Amniotic stem cell (primary cell): ENCODE measurements around the gene AP1S1.
A peak's percentile ranks its signal among the peaks of the same experiment; 100 is the strongest.
"Not testable (repeated sequence)": the region's sequence is repeated elsewhere in the genome, so short reads cannot be mapped to it uniquely, and the experiment has no call there.

Experiments used
- DNase-seq: peaks from one replicate; lab custom pipeline; 2025; lab: John Stamatoyannopoulos, UW

AP1S1 gene

DNA sequence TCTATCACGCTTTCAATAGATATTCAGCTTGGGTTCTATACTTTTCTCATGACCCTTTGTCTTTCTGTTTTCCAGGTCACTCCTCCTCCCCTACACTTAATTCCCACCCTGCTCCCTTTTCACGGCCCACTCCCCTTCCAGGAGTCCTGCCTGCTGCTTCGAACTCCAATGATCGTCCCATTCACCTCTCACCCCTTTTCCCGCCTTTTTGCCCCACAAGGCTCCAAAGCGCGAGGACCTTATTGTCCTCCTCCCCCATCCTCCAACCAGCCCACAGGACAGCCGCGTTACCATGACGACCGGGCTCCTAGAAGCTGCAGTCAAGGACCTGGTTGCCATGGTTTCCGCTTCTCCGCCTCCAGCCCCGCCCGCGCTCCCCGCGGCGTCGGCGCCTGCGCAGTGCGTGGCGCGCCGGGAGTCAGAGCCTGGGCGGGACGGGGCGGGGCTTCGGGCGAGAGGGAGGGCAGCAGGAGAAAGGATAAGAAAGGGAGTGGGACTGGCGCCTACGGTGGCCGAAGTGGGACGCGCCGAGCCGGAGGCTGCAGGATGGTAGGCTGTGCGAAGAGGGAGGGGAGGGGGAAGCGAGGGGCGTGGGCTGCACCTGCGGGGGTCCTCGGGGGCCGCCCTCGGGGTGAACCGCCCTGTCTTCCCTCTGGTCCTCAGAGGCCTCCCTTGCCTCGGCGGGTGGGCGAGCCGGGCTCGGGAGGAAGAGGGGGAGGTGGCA is at the start of gene AP1S1:
Gene AP1S1, plus strand, starts transcription at position 508 of the 724 bp plus-strand sequence. Its CDS starts 39 bp downstream, at position 547.
- DNase-seq, result peak; percentile 70

DNA sequence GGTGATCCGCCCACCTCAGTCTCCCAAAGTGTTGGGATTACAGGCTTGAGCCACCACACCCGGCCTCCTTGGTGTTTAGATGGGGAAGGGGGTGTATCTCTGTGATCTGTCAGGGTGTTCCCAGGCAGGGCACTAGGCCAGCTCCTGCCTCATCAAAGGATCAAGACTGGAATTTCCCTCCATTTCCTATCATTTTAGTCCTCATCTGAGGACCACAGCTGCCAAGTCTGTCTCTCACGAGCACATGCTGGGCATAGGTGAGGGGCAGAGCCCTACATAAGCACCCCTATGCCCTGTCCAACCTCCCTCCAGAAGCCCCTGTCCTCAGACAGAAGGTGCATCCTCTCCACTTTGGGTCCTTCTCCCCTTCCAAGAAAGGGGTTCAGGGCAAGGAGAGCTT is 49.5 kb upstream of the AP1S1 start:
- no peak for DNase-seq

DNA sequence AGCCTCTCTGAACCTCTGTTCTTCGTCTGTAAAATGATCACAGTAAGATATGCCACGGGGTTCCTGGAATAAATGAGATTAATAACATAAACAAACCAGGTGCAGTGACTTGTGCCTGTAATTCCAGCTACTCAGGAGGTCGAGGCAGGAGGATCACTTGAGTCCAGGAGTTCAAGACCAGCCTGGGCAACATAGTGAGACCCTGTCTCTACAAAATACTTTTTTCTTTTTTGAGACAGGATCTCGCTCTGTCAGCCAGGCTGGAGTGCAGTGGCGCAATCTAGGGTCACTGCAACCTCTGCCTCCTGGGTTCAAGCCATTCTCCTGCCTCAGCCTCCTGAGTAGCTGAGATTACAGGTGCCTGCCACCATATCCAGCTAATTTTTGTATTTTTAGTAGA is 49.0 kb upstream of the AP1S1 start:
- not testable (repeated sequence) for DNase-seq

DNA sequence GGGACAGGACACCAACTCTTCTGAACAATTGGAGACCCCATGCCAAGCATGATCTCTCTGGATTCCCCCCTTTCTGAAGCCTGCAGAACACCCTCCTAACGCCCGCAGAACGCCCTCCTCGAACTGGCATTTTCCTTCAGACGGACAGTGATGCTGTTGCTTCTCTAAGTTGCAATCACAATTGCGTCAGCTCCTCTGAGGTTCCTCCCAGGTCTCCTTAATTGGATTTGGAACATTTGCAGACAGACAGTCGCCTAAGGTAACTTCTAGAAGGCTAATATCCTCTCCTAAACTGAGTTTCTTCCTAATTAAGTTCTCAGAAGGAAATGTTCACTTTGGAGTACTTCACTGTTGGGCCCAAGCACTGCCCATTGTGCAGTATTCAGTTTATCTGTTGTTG is 47.9 kb upstream of the AP1S1 start:
- no peak for DNase-seq

DNA sequence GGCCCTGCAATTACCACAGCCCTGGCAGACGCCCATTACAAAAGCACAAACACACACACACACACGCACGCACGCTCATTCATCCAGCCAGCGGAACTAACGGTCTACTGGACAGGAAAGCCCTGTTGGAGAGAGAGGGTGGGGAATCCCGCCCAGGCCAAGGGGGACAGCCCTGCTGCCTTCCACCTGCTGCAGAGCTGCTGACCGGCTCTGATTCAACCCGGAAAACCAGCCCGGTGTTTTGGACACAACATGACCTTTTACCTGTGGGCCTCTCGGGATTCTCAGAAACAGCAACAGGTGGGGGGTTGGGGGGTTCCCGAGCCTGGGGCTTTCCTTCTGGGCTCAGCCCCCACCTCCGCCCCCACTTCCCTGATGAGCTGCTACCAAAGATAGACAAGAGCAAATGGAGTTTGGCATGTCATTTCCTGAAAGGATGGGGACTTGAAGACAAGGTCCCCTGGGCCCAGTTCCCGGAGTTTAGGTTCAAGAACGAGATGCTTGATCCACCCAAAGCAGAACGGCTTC is 45.9 kb upstream of the AP1S1 start:
- DNase-seq, result no peak

DNA sequence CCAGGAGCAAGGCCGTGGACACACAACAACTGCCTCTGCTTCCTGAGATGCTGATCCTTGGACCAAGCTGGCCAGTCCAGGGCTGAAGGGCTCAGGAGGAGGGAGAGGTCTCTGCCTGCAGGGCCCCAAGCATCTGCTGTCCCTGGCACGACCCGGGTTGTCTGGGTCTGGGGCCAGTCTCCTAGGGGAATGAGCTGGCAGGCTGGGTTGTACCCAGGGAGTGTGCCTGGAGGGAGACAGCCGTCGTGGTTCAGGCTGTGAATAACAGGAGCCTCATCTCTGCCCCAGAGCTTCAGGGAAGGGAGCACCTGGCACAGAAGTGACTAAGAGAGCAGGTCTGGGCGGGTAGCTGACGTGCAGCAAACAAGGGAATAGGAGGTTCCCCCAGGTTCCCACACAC is 45.3 kb upstream of the AP1S1 start:
- no peak for DNase-seq

DNA sequence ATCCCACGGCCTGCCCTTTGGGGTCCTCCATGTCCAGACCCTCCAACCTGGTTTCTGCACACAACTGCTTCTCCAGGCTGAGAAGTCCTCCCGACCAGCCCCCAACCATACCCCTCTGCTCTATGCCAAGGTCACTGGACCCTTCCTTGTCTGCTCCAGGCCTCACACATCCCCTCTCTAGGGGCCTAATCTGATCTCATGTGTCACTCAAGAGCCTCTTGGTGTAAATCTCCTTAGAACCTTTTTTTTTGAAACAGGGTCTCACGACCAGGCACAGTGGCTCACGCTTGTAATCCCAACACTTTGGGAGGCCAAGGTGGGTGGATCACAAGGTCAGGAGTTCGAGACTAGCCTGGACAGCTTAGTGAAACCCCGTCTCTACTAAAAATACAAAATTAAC is 44.9 kb upstream of the AP1S1 start:
- no peak for DNase-seq

DNA sequence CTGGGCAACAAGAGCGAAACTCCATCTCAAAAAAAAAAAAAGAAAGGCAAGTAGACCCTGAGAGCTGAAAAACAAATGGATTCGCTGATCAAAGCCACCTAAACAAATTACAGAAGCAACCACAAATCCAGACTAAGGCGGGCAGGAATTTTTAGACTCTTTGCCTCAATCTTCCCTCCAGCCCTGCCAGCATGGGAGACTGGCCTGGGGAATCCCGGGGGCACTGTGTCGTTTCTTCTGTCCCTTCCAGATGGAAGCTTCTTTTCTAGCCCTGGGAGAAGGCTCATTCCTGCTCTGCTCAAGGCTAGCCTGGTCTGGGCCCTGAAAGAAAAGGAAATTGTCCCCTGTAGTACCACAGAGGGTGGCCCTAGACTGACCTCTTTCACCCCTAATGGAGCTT is 43.0 kb upstream of the AP1S1 start:
- DNase-seq, result no peak

DNA sequence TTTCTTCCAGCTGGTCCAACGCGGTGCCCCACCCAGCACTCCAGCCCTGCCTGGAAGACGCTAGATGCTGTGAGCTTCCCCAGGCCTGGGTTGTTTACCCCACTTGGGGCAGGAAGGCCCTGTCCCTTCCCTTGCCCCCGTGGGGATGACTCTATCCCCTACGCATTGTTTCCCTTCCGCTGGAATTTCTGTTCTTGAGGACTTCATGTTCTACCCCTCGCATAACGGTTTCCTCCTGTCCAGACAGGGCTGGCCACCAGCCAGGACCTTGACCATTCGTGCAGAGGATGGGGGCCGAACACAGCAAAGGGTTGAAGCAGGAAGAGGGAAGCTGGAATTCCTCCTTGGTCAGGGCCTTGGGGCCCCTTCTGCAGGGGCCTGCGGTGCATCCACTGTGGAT is 42.0 kb upstream of the AP1S1 start:
- DNase-seq, result no peak

DNA sequence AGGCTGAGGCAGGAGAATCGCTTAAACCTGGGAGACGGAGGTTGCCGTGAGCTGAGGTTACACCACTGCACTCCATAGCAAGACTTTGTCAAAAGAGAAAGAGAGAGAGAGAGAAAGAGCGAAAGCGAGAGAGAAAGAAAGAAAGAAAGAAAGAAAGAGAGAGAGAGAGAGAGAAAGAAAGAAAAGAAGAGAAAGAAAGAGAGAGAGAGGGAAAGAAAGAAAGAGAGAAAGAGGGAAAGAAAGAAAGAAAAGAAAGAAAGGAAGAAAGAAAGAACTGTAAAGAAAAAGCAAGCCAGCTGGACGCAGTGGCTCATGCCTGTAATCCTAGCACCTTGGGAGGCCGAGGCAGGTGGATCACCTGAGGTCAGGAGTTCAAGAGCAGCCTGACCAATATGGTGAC is 41.1 kb upstream of the AP1S1 start:
- not testable (repeated sequence) for DNase-seq

DNA sequence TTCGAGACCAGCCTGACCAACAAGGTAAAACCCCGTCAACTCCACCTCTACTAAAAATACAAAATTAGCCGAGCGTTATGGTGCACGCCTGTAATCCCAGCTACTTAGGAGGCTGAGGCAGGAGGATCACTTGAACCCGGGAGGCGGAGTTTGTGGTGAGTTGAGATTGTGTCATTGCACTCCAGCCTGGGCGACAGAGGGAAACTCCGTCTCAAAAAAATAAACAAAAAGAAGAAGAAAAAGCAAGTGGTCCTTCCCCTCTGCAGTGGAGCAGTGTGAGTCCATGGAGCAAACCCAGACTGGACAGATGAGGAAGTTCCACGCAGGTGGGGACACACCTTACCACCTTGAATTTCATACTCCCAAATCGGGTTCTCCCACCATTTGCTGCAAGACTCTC is 40.4 kb upstream of the AP1S1 start:
- DNase-seq, result no peak

DNA sequence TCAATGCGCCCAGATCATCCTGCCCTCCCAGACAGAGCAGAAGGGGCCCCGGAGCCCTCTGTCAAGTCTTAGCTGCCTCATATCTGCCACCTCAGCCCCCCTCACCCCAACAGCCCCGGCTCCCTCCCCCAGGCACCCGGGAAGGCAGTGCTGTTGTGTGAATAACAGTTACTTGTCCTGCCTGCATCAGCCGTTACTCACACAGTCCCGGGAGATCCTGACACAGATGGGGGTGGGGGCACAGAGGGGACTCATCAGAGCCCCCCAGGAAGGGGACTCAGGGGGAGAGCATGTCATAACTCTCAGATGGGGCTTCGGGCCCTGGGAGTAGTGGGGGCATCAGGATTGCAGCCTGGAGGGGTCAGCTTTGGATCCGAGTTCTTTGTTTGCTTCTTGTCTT is 39.8 kb upstream of the AP1S1 start:
- DNase-seq, result no peak

DNA sequence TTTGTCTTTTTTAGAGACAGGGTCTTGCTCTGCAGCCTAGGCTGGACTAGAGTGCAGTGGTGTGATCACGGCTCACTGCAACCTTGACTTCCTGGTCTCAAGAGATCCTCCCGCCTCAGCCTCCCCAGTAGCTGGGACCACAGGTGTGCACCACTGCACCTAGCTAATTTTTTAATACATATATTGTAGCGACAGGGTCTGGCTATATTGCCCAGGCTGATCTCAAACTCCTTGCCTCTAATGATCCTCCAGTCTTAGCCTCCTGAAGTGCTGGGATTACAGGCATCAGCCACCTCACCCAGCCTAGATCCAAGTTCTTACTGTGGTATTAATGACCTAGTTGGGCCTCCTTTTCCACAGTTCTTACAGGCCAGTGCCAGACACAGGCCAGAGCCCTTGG is 39.1 kb upstream of the AP1S1 start:
- no peak for DNase-seq

DNA sequence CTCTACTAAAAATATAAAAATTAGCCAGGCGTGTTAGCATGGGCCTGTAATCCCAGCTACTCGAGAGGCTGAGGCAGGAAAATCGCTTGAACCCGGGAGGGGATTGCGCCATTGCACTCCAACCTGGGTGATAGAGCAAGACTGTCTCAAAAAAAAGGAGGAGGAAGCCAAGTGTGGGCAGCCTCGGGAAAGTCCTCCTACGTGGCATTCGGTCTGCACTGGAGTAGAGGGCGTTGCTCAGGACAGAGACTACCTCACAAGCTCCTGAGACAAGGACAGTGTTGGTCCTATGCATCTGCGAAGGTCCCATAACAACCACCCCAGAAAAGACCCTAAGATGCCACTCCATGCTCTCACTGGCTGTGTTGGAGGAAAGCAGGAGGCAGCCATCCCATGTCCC is 37.4 kb upstream of the AP1S1 start:
- no peak for DNase-seq

DNA sequence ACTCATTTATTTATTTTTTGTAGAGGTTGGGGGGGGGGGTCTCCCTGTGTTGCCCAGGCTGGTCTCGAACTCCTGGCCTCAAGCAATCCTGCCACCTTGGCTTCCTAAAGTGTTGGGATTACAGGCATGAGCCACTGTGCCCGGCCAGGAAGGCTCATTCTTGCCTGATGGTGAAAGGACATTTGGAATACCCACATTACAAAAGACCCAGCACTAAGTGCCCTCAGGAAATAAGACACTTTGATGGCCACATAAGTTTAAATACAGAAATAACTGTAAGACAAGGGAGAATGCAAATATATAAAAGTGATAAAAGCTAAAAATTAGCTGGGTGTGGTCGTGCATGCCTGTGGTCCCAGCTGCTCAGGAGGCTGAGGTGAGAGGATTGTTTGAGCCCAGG is 35.4 kb upstream of the AP1S1 start:
- no peak for DNase-seq

DNA sequence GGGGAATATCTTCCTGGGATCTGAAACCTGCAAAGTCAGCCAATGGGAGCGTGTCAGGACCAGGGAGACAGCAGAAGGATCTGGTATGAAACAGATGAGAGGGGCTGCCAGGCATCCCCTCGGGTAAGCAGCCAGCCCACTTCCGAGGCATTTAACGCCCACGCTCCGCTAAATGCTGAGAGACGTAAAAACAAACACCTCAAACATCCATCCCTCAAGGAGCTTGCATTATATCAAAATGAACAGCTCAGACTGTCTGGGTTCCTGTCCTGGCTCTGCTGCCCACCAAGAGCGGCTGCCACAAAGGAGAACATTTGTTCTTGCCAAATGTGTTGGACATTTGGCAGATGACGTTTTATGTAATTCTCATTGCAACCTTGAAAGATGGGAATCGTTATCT is 34.4 kb upstream of the AP1S1 start:
- DNase-seq, result no peak

DNA sequence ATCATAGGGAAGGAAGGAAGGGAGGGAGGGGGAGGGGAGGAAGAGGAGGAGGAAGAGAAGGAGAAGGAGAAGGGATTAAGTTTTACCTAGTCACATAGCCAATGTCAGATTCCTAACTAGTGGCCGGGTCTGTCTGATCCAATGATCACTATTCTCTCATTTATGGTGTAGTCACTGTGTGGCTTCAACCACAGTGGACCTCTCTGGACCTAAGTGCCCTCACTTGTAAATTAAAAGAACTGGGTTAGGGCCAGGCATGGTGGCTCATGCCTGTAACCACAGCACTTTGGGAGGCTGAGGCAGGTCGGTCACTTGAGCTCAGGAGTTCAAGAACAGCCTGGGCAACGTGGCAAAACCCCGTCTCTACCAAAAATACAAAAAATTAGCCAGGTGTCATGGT is 34.0 kb upstream of the AP1S1 start:
- no peak for DNase-seq

DNA sequence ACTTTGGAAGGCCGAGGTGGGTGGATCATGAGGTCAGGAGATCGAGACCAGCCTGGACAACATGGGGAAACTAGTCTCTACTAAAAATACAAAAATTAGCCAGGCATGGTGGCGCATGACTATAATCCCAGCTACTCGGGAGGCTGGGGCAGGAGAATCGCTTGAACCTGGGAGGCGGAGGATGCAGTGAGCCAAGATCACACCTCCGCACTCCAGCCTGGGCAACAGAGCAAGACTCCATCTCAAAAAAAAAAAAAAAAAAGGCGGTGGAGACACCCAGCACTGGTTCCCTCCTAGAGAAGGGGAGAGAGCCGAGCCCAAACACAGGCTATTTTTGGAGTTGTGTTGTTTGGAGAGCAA is 32.7 kb upstream of the AP1S1 start:
- DNase-seq, result not testable (repeated sequence)

DNA sequence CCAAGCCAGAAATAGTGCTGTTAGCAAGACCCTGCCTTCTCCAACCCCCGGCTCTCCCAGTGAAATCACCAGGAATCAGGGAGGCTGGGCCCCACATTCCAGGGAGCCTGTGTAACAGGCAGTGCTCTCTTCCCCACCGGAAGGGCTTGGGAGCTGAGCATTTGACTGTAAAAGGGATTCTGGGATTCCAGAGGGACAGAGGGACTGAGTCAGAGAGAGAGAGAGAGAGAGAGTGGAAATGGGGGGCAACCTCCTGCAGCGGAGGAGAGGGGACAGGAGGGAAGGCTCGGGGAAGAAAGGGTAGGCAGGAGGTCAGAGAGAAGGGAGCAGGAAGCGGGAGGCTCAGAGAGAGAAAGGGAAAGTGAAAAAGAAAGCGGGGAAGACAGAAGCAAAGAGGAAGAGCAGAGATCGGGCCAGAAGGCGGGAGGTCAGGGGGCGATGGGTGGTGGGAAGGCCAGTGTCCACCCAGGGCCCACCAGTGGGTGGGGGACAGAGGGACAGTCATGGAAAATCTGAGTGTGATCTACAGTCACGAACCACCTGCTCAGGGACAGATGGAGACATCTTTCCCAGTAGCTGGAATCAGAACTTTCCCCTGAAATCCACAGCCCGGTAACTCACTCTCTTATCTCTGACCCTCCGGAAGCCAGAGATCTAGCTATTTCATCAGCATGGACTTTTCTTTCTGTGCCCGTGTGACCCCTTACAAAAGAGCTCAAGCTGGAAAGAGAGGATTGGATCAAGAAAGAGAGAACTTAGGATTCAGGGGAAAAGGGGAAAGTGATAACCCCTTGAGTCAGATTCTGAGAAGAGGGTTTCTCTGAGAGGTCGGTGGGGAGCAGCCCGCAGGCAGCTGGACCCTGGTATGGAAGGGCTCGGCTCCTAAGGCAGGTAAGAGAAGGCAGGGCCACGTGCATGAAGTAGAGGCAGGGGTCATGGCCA is 32.0 kb upstream of the AP1S1 start:
- peak; percentile 98 for DNase-seq

DNA sequence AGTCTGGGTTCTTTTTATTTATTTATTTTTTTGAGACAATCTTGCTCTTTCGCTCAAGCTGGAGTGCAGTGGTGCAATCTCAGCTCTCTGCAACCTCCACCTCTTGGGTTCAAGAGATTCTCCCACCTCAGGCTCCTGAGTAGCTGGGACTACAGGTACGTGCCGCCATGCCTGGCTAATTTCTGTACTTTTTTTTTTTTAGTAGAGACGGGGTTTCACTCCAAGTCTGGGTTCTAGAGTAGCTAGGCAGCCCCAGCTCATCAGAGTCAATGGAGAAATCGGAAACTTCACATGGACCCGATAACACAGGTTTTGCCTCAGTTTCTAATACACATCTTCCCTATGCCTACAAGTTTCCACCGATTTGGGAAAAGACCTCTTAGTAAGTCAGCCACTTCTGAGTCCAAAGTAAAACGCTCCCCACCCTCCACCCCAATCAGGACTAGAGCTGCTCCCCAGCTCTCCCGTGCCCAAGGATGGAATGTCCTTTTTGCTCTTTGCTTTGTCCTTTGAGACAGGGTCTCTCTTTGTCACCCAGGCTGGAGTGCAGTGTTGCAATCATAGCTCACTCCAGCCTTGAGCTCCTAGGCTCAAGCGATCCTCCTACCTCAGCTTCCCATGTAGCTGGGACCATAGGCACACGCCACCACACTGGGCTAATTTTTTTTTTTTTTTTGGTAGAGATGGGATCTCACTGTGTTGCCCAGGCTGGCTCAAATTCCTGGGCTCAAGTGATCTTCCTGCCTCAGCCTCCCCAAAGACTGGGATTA is 31.2 kb upstream of the AP1S1 start:
- no peak for DNase-seq

DNA sequence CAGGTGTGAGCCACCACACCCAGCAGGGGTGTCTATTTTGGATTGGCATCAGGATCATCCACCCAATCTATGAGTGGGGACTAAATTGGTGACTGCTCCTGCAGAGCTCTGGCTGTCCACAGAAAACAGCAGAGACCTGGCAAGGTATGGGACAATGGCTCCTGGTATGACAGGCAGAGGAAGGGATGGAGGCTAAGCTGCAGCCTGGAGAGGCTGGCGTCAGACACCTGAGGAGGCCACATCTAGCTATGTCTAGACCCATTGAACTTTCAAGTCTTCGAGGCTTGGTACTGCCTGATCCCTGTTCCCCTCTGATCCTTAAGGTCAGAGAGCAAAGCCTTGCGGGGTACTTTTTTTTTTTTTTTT is 30.6 kb upstream of the AP1S1 start:
- no peak for DNase-seq

DNA sequence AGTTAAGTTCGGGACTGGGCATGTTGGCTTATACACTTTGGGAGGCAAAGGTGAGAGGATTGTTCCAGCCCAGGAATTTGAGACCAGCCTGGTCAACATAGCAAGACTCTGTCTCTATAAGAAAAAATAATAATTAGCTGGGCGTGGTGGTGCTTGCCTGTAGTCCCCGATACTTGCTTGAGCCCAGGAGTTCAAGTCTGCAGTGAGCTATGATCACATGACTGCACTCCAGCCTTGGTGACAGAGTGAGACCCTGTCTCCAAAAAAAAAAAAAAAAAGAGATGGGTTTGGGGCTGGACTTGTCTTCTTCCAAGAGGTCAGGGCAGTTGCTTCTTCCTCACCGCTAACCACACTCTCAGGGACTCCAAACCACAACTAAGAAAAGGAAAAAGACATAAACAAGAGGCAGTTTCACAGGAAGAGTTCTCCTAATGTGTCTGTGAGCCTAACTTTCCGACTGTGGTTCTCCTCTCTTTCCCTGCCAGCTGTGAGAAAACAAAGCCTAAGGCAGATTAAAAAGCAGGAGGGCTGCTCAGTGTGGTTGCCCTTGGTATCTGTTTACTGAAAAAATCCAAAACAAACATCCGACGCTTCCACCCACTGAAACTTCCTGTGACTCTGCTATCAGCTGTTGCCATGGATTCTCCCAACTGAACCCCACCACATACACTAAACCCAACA is 29.8 kb upstream of the AP1S1 start:
- peak; percentile 56 for DNase-seq
